Measurements from ENCODE around the gene PPEF1. TPM values are rescaled to one million over a fixed set of nuclear protein-coding genes. Genes with fewer than 3 reads are reported as not detected.

PPEF1 gene
- total and polyA plus RNA-seq, 9 of the 15 experiments (the other 6 are each of a cell fraction or from before 2014, with no cell fraction given), result not detected

DNA sequence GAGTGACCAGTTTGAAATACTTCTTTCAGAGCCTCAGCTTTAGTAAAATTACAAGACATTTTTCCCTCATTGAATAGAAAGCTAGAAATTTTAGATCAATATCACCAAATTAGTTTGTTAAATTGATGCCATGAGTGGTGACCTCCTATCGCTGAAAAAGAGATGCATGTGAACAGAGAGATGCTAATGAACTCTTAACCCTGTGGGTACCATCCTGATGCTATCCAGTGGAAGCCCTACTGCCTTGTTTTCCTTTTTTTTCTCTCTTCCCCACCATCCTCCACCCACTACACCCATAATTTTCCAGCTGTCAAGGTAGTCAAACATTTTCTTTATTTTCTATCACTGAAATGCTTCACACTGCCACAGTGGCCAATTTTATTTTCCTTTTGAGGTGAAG is 61.9 kb downstream of the PPEF1 start:
- POLR2A ChIA-PET, result no interaction called here
- no peaks in the 10 kb centered on the region for H3K36me3 ChIP-seq (ENCODE audit: control insufficient read depth, insufficient read depth, low read length)
- in situ Hi-C loops (cut with MboI), result no loop called here
- no TSS peak for BruUV-seq (replicated peaks)
- no peaks in the 10 kb centered on the region for H3K4me1 ChIP-seq (replicated peaks in 1 of 2; ENCODE audit: control insufficient read depth in 2 of 2, insufficient read depth in 2 of 2, low read length in 2 of 2)
- no peaks in the 10 kb centered on the region for H3K9me3 ChIP-seq (replicated peaks; ENCODE audit: control insufficient read depth, insufficient read depth, low read depth, low read length)
- CTCF ChIA-PET (ENCODE audit: low intra/inter-chr PET ratio), result no interaction called here
- no peaks in the 10 kb centered on the region for H3K9me1 ChIP-seq (ENCODE audit: control insufficient read depth, insufficient read depth, low read length)
- DNase-seq (ENCODE audit: extremely low read depth in 1 of 4, low spot score in 3 of 4) (no peak), ATAC-seq (no peak), FAIRE-seq (no peak)
- H4K20me1 ChIP-seq (replicated peaks; ENCODE audit: control insufficient read depth, insufficient read depth, low read length), result no peaks in the 10 kb centered on the region
- 0% methylated on average over 1 of the region's 1 CpG for WGBS (ENCODE audit: insufficient coverage, low coverage, missing lambda C conversion rate)
- intact Hi-C loops (cut with micrococcal nuclease), result no loop called here
- H3K27ac ChIP-seq (ENCODE audit: extremely low read depth, low read depth, low read length), result no peak overlapping the region
- no peak overlapping the region for H2AFZ ChIP-seq (ENCODE audit: low read depth, low read length)
- no peaks in the 10 kb centered on the region for H3K27me3 ChIP-seq (ENCODE audit: control insufficient read depth in 2 of 2, insufficient read depth in 2 of 2, low read length in 2 of 2)
- H3K4me2 ChIP-seq (ENCODE audit: insufficient read depth, low read length), result no peak overlapping the region
- no peak overlapping the region for H3K4me3 ChIP-seq
- H3K9ac ChIP-seq (ENCODE audit: insufficient read depth in 1 of 2, low read depth in 2 of 2, low read length in 2 of 2), result no peak overlapping the region
- H3K79me2 ChIP-seq (ENCODE audit: control insufficient read depth, insufficient read depth, low read length), result no peaks in the 10 kb centered on the region
- TF ChIP-seq ZKSCAN8 (CRISPR knock-in tag; IDR thresholded peaks at IDR 0.05) (no peak), ZNF143 (CRISPR knock-in tag; IDR thresholded peaks at IDR 0.05) (no peak), ZNF584 (CRISPR knock-in tag; IDR thresholded peaks at IDR 0.05; ENCODE audit: low read depth) (no peak), KDM2B (CRISPR knock-in tag; IDR thresholded peaks at IDR 0.05) (no peak), ZBTB7A (IDR thresholded peaks at IDR 0.05; ENCODE audit: borderline replicate concordance, control insufficient read depth, low read depth, low read length) (no peak), ZNF41 (CRISPR knock-in tag; conservative IDR thresholded peaks at IDR 0.05) (no peak), ELF4 (CRISPR knock-in tag; IDR thresholded peaks at IDR 0.05) (no peak), ZBTB17 (CRISPR knock-in tag; IDR thresholded peaks at IDR 0.05) (no peak), TRIM28 (IDR thresholded peaks at IDR 0.05) (no peak), PRPF4 (IDR thresholded peaks at IDR 0.05; ENCODE audit: insufficient read depth, low read depth, low read length, poor library complexity, severe bottlenecking) (no peak)
- TF ChIP-seq, protein P1, sequence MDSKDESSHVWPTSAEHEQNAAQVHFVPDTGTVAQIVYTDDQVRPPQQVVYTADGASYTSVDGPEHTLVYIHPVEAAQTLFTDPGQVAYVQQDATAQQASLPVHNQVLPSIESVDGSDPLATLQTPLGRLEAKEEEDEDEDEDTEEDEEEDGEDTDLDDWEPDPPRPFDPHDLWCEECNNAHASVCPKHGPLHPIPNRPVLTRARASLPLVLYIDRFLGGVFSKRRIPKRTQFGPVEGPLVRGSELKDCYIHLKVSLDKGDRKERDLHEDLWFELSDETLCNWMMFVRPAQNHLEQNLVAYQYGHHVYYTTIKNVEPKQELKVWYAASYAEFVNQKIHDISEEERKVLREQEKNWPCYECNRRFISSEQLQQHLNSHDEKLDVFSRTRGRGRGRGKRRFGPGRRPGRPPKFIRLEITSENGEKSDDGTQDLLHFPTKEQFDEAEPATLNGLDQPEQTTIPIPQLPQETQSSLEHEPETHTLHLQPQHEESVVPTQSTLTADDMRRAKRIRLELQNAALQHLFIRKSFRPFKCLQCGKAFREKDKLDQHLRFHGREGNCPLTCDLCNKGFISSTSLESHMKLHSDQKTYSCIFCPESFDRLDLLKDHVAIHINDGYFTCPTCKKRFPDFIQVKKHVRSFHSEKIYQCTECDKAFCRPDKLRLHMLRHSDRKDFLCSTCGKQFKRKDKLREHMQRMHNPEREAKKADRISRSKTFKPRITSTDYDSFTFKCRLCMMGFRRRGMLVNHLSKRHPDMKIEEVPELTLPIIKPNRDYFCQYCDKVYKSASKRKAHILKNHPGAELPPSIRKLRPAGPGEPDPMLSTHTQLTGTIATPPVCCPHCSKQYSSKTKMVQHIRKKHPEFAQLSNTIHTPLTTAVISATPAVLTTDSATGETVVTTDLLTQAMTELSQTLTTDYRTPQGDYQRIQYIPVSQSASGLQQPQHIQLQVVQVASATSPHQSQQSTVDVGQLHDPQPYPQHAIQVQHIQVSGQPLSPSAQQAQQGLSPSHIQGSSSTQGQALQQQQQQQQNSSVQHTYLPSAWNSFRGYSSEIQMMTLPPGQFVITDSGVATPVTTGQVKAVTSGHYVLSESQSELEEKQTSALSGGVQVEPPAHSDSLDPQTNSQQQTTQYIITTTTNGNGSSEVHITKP (IDR thresholded peaks at IDR 0.05; ENCODE audit: partially characterized antibody), result no peak
- TF ChIP-seq, protein P2, sequence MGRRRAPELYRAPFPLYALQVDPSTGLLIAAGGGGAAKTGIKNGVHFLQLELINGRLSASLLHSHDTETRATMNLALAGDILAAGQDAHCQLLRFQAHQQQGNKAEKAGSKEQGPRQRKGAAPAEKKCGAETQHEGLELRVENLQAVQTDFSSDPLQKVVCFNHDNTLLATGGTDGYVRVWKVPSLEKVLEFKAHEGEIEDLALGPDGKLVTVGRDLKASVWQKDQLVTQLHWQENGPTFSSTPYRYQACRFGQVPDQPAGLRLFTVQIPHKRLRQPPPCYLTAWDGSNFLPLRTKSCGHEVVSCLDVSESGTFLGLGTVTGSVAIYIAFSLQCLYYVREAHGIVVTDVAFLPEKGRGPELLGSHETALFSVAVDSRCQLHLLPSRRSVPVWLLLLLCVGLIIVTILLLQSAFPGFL (CRISPR knock-in tag; IDR thresholded peaks at IDR 0.05), result no peak
